Astrocyte (in vitro differentiated cells and primary cell): ENCODE measurements around the gene SMIM15. TPM values are rescaled to one million over a fixed set of nuclear protein-coding genes. Genes with fewer than 3 reads are reported as not detected.

ENCODE experiments used
- DNase-seq: peaks from one replicate; pipeline ENCODE4 v3.0.0-alpha.2; 2010; ENCODE audit warnings: low read depth
- FAIRE-seq: peaks from 2 replicates; lab custom pipeline; 2011; peaks lifted over from hg19 to GRCh38; lab: Jason Lieb, UNC
- H2AFZ ChIP-seq: 2 replicates; pipeline ENCODE4 v1.6.0; 2012; ENCODE audit warnings: low read depth, low read length, inconsistent platforms
- H3K27ac ChIP-seq: 2 replicates; pipeline ENCODE4 v1.5.1; 2011; ENCODE audit warnings: low read depth, low read length, inconsistent platforms
- H3K27me3 ChIP-seq: 2 replicates; pipeline ENCODE4 v1.6.0; 2011; ENCODE audit warnings: low read length, inconsistent platforms; ENCODE audit not compliant: insufficient read depth
- H3K36me3 ChIP-seq: 2 replicates; pipeline ENCODE4 v1.5.1; 2011; ENCODE audit warnings: low read length, inconsistent platforms; ENCODE audit not compliant: insufficient read depth
- H3K4me1 ChIP-seq: 2 replicates; pipeline ENCODE4 v1.5.1; 2011; ENCODE audit warnings: low read length, inconsistent platforms; ENCODE audit not compliant: insufficient read depth
- H3K4me2 ChIP-seq: 2 replicates; pipeline ENCODE4 v1.6.0; 2012; ENCODE audit warnings: low read length, inconsistent platforms
- H3K4me3 ChIP-seq: 2 replicates; pipeline ENCODE4 v1.5.1; 2011; ENCODE audit warnings: low read depth, mild to moderate bottlenecking, low read length, inconsistent platforms; ENCODE audit not compliant: insufficient read depth
- H3K79me2 ChIP-seq: 2 replicates; pipeline ENCODE4 v1.6.0; 2012; ENCODE audit warnings: mild to moderate bottlenecking, low read length, inconsistent platforms; ENCODE audit not compliant: insufficient read depth
- H3K9ac ChIP-seq: 2 replicates; pipeline ENCODE4 v1.6.0; 2012; ENCODE audit warnings: mild to moderate bottlenecking, low read length, inconsistent platforms
- H3K9me3 ChIP-seq: 2 replicates; pipeline ENCODE4 v1.5.1; 2012; ENCODE audit warnings: low read depth, mild to moderate bottlenecking, low read length, inconsistent platforms; ENCODE audit not compliant: insufficient read depth
- H4K20me1 ChIP-seq: 2 replicates; pipeline ENCODE4 v1.6.0; 2012; ENCODE audit warnings: low read length, inconsistent platforms; ENCODE audit not compliant: insufficient read depth
- H3K27ac Mint-ChIP-seq: one replicate; pipeline ENCODE4 v1.8.0; 2021; ENCODE audit warnings: mild to moderate bottlenecking, mixed read lengths; ENCODE audit not compliant: unreplicated experiment
- H3K27me3 Mint-ChIP-seq: one replicate; pipeline ENCODE4 v1.8.0; 2021; ENCODE audit warnings: low read depth, mixed read lengths; ENCODE audit not compliant: unreplicated experiment
- H3K36me3 Mint-ChIP-seq: one replicate; pipeline ENCODE4 v1.8.0; 2021; ENCODE audit warnings: low read depth, mixed read lengths; ENCODE audit not compliant: unreplicated experiment
- H3K4me1 Mint-ChIP-seq: one replicate; pipeline ENCODE4 v1.8.0; 2021; ENCODE audit warnings: low read depth, mixed read lengths; ENCODE audit not compliant: unreplicated experiment
- H3K4me3 Mint-ChIP-seq: one replicate; pipeline ENCODE4 v1.8.0; 2021; ENCODE audit warnings: mild to moderate bottlenecking, moderate library complexity, mixed read lengths; ENCODE audit not compliant: unreplicated experiment
- H3K9me3 Mint-ChIP-seq: one replicate; pipeline ENCODE4 v1.8.0; 2021; ENCODE audit warnings: mild to moderate bottlenecking, mixed read lengths; ENCODE audit not compliant: unreplicated experiment
- EZH2 ChIP-seq: IDR thresholded peaks from 2 replicates; pipeline ENCODE4 v1.6.1; 2012; ENCODE audit warnings: mild to moderate bottlenecking, low read length, inconsistent platforms; ENCODE audit not compliant: insufficient read depth
- total RNA-seq: library from RNA; stranded (reverse); gene quantifications from 2 replicates; pipeline ENCODE4 v1.2.1, GENCODE V29; 2021
- TF ChIP-seq, protein P1 (sequence below): IDR thresholded peaks from 2 replicates; pipeline ENCODE4 v1.5.1; 2011; ENCODE audit warnings: low read depth, mild to moderate bottlenecking, inconsistent platforms, low read length, moderate library complexity; ENCODE audit not compliant: insufficient read depth

The SMIM15 gene
- total RNA-seq, 1 donor from 2014 or later = 86.6 TPM

DNA sequence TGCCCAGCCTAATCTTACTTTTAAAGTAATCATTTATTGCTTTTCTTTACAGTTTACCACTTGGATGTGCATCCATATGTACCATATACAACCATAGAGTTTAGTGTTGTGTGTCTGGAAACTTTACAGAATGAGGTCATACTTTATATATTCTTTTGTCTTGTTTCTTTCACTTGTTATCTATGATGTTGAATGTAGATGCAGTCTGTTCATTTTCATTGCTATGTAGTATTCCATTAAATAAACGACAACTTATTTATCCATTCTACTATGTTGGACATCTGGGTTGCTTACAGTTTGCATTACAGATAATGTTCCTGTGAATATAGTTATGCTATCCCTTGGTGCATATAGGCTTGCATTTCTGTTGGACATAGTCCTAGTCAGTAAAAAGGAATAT lies 21.3 kb upstream of the SMIM15 start:
- H3K4me1 Mint-ChIP-seq = peaks cover 2% of the 10 kb centered on the region
- FAIRE-seq = no peak

DNA sequence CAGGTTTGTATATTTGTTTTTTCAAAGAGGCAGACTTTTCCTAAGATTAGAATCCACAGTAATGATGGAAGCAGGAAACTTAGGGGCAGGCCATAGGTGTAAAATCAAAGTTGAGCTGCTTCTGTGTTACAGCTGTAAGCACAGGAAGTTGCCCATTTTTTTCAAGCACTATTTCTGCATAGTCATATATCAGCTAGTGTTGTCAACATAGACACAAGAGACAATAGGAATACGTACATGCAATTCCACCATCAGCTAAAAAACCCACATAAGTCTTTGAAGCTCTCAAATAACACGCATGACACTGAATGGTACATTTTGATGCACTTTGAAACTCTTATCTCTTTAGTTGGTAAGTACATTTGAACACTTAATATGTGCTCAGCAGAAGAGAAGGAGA lies 20.2 kb upstream of the SMIM15 start:
- Mint-ChIP-seq H3K4me1 (peaks cover 4% of the 10 kb centered on the region), H3K9me3 (peaks cover 4% of the 10 kb centered on the region), H3K36me3 (peaks cover 5% of the 10 kb centered on the region), H3K27me3 (peaks cover 2% of the 10 kb centered on the region), H3K27ac (no peak overlapping the region), H3K4me3 (no peak overlapping the region)
- H3K79me2 ChIP-seq = no peaks in the 10 kb centered on the region
- H3K27me3 ChIP-seq = no peaks in the 10 kb centered on the region
- H3K9ac ChIP-seq = no peak overlapping the region
- no peaks in the 10 kb centered on the region for H3K4me1 ChIP-seq
- no peaks in the 10 kb centered on the region for H3K9me3 ChIP-seq
- no peak for TF ChIP-seq EZH2
- TF ChIP-seq, protein P1, sequence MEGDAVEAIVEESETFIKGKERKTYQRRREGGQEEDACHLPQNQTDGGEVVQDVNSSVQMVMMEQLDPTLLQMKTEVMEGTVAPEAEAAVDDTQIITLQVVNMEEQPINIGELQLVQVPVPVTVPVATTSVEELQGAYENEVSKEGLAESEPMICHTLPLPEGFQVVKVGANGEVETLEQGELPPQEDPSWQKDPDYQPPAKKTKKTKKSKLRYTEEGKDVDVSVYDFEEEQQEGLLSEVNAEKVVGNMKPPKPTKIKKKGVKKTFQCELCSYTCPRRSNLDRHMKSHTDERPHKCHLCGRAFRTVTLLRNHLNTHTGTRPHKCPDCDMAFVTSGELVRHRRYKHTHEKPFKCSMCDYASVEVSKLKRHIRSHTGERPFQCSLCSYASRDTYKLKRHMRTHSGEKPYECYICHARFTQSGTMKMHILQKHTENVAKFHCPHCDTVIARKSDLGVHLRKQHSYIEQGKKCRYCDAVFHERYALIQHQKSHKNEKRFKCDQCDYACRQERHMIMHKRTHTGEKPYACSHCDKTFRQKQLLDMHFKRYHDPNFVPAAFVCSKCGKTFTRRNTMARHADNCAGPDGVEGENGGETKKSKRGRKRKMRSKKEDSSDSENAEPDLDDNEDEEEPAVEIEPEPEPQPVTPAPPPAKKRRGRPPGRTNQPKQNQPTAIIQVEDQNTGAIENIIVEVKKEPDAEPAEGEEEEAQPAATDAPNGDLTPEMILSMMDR = no peak
- no peaks in the 10 kb centered on the region for H3K36me3 ChIP-seq
- no peak overlapping the region for H3K4me2 ChIP-seq
- no peak overlapping the region for H3K27ac ChIP-seq
- no peak overlapping the region for H2AFZ ChIP-seq
- H4K20me1 ChIP-seq = no peaks in the 10 kb centered on the region
- no peak overlapping the region for H3K4me3 ChIP-seq
- FAIRE-seq (no peak), DNase-seq (no peak)

More for the DNA sequence above, 21.3 kb upstream of the SMIM15 start:
- no peak overlapping the region for H3K27ac ChIP-seq
- H3K27me3 ChIP-seq = no peaks in the 10 kb centered on the region
- no peaks in the 10 kb centered on the region for H3K4me1 ChIP-seq
- H3K9ac ChIP-seq = no peak overlapping the region
- H3K27ac Mint-ChIP-seq = no peak overlapping the region
- no peak overlapping the region for H3K4me3 Mint-ChIP-seq
- H3K9me3 Mint-ChIP-seq = peaks cover 4% of the 10 kb centered on the region
- no peak overlapping the region for H3K4me3 ChIP-seq
- H3K9me3 ChIP-seq = no peaks in the 10 kb centered on the region
- DNase-seq = no peak
- no peak overlapping the region for H2AFZ ChIP-seq
- no peak overlapping the region for H3K4me2 ChIP-seq
- H4K20me1 ChIP-seq = no peaks in the 10 kb centered on the region
- no peaks in the 10 kb centered on the region for H3K36me3 ChIP-seq
- H3K79me2 ChIP-seq = no peaks in the 10 kb centered on the region
- no peaks in the 10 kb centered on the region for H3K27me3 Mint-ChIP-seq
- no peak for TF ChIP-seq EZH2
- TF ChIP-seq, protein P1 = no peak
- H3K36me3 Mint-ChIP-seq = peaks cover 7% of the 10 kb centered on the region

DNA sequence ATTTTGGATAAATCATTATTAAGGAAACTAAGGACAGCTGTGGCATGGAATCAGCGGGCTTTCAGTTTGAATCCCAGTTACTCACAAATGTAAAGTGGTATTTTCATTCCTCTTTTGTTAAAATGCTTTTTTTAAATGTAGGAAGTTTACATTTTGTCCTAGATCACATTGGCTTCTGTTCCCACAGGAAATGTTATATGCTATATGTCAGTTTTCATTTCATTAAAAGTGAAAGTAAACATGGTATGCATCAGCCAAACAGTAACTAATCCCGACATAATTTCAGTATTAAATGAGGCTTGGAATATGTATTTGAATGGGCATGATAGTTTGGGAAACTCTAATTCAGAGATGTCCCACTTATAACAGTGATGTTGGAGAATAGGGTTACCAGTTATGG lies 18.6 kb upstream of the SMIM15 start:
- TF ChIP-seq, protein P1 = no peak
- no peak for TF ChIP-seq EZH2
- Mint-ChIP-seq H3K4me1 (peaks cover 5% of the 10 kb centered on the region), H3K4me3 (no peak overlapping the region), H3K9me3 (no peaks in the 10 kb centered on the region), H3K36me3 (peaks cover 1% of the 10 kb centered on the region), H3K27ac (no peak overlapping the region), H3K27me3 (peaks cover 4% of the 10 kb centered on the region)
- no peak for DNase-seq
- Histone ChIP-seq H3K27ac (no peak overlapping the region), H3K9me3 (no peaks in the 10 kb centered on the region), H4K20me1 (no peaks in the 10 kb centered on the region), H3K36me3 (no peaks in the 10 kb centered on the region), H3K4me3 (peak overlapping the region; percentile 2), H3K9ac (peak overlapping the region; percentile 5), H2AFZ (no peak overlapping the region), H3K4me1 (no peaks in the 10 kb centered on the region), H3K4me2 (peak overlapping the region; percentile 52), H3K27me3 (no peaks in the 10 kb centered on the region), H3K79me2 (no peaks in the 10 kb centered on the region)
- FAIRE-seq = no peak
